ENCODE results near the gene GTF3C6.

DNA sequence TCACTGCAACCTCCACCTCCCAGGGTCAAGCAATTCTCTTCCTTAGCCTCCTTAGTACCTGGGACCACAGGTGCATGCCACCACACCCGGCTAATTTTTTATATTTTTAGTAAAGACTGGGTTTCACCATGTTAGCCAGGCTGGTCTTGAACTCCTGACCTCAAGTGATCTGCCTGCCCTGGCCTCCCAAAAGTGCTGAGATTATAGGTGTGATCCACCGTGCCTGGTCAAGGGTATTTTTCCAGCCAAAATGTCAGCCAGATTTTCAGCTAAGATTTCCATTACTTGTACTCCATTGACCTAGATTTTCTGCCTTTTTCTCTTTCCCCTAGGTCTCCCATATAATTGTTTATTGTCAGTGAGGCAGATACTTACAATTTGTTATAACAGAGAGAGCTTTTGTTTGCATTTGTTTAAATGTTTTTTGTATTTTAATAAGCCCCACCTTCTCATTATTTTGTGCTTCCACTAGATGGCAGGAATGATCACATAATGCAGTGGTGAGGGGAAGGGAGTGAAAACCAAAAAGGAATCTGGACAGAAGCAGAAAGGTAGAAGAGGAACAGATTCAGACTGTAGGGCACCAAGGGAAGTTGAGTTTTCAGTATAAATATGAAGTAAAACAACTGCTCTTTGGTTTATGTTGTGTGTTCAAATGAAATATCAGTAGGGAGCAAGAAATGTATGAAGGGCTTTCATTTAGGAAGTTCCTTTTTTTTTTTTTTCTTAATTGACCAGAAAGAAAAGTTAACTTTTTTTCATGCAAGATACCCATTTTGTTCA, 53.0 kb downstream of the GTF3C6 start:
- TF ChIP-seq POLR2AphosphoS5 (IDR thresholded peaks at IDR 0.05; ENCODE audit: low read depth, low read length), result no peak
- no peak for TF ChIP-seq SIN3A (IDR thresholded peaks at IDR 0.05; ENCODE audit: borderline replicate concordance, insufficient read depth, low read length)
- TF ChIP-seq TAF1 (IDR thresholded peaks at IDR 0.05; ENCODE audit: borderline replicate concordance, insufficient read depth, low read length), result no peak
- no peak for TF ChIP-seq REST (IDR thresholded peaks at IDR 0.05; ENCODE audit: insufficient read depth in 1 of 2, low read depth in 2 of 2, low read length in 2 of 2)
- no peak for TF ChIP-seq FOXP2 (optimal IDR thresholded peaks at IDR 0.05; ENCODE audit: borderline replicate concordance, extremely low read depth, extremely low read length, insufficient read depth)
